LHCN-M2 (cell line): ENCODE data around the gene ATP11C. TPM values are rescaled to one million over a fixed set of nuclear protein-coding genes. Genes with fewer than 3 reads are reported as not detected.
"Not testable (repeated sequence)": the region's sequence is repeated elsewhere in the genome, so short reads cannot be mapped to it uniquely, and the experiment has no call there.

Source experiments
- DNase-seq: peaks from one replicate; pipeline ENCODE4 v3.0.0-alpha.2; 2012; ENCODE audit warnings: low read depth
- total RNA-seq: library from RNA; depleted of rRNA; stranded (reverse); fragments of >200 nt; gene quantifications from 2 replicates; pipeline ENCODE4 v1.2.3, GENCODE V29; 2014; rRNA removed

Gene ATP11C
- total RNA-seq, 1 experiment from 2014 or later, result 44.3 TPM

- no peak for DNase-seq
Measured at GRCh38 chrX:139724626-139725025, 208.2 kb downstream of the ATP11C start.

GRCh38 chrX:139720979-139721378 lies 211.9 kb downstream of the ATP11C start:
- no peak for DNase-seq

GRCh38 chrX:139720136-139720535 lies 212.7 kb downstream of the ATP11C start:
- peak; percentile 81 for DNase-seq

- no peak for DNase-seq
Measured at GRCh38 chrX:139708067-139708466, 224.8 kb downstream of the ATP11C start, which contains the start of gene MCF2. Gene MCF2 (minus strand): TSS chrX:139708167. CDS start chrX:139651744, 56,423 bp downstream.

- DNase-seq, result no peak
Measured at GRCh38 chrX:139702658-139703057, 230.2 kb downstream of the ATP11C start.

- no peak for DNase-seq
Measured at GRCh38 chrX:139692908-139693307, 239.9 kb downstream of the ATP11C start.

- no peak for DNase-seq
Measured at GRCh38 chrX:139692506-139692849, 240.4 kb downstream of the ATP11C start.

GRCh38 chrX:139691843-139692505 lies 240.9 kb downstream of the ATP11C start:
- no peak for DNase-seq

- peak; percentile 7 for DNase-seq
Measured at GRCh38 chrX:139691493-139691842, 241.4 kb downstream of the ATP11C start.

GRCh38 chrX:139685175-139685574 lies 247.7 kb downstream of the ATP11C start:
- DNase-seq, result not testable (repeated sequence)

- no peak for DNase-seq
Measured at GRCh38 chrX:139680356-139680755, 252.5 kb downstream of the ATP11C start.

Other genes starting within 250 kb of the ATP11C start
- gene MCF2, start 224.9 kb downstream of the ATP11C start, total RNA-seq, result 1.9 and 3.2 TPM in 2 replicates
- gene CXorf66, start 32.5 kb upstream of the ATP11C start, total RNA-seq, result not detected in 2 replicates